Lower leg skin (tissue), 3 donors: ENCODE results near the gene PKD1L1.

Source experiments
- CTCF ChIP-seq, 3 donors: fragments of 450-650 bp; IDR thresholded peaks; one replicate each; pipeline ENCODE4 v1.5.1; 2016; ENCODE audit warnings: antibody characterized with exemption in 3 of 3, mild to moderate bottlenecking in 3 of 3, moderate library complexity in 2 of 3
- POLR2A ChIP-seq, 2 donors: fragments of 450-650 bp; IDR thresholded peaks; one replicate each; pipeline ENCODE4 v1.6.1; 2016 to 2017; ENCODE audit warnings: antibody characterized with exemption in 2 of 2, mild to moderate bottlenecking in 1 of 2, moderate library complexity in 1 of 2

- no peak for TF ChIP-seq CTCF (IDR thresholded peaks at IDR 0.05)
- TF ChIP-seq POLR2A (IDR thresholded peaks at IDR 0.05): no peak
Observed at GRCh38 chr7:47915616-47915976, 32.7 kb downstream of the PKD1L1 start.
